H1 (cell line): ENCODE results near the gene KRTAP10-3. TPM values are rescaled to one million over a fixed set of nuclear protein-coding genes. Genes with fewer than 3 reads are reported as not detected.

Experiments
- BCL11A ChIP-seq, 2 experiments: IDR thresholded peaks; one replicate each; pipeline ENCODE4 v1.6.1; 2011; ENCODE audit warnings: low read depth in 2 of 2, low read length in 2 of 2, mild to moderate bottlenecking in 2 of 2
- CHD7 ChIP-seq: fragments of 300-600 bp; sonication (generic); IDR thresholded peaks from 2 replicates; pipeline ENCODE4 v1.7.1; 2012; ENCODE audit warnings: low read length, moderate library complexity, mild to moderate bottlenecking, inconsistent platforms; ENCODE audit not compliant: insufficient replicate concordance
- EP300 ChIP-seq, 2 experiments: IDR thresholded peaks; 1 replicate in 1 of 2; 2 replicates in 1 of 2; pipeline ENCODE4 v1.6.1; 2011 to 2012; ENCODE audit warnings: low read depth in 2 of 2, low read length in 2 of 2, mild to moderate bottlenecking in 2 of 2, borderline replicate concordance in 1 of 2, inconsistent platforms in 1 of 2, moderate library complexity in 1 of 2
- EZH2 ChIP-seq: fragments of 200-600 bp; sonication (generic); IDR thresholded peaks from 2 replicates; pipeline ENCODE4 v1.7.1; 2012; ENCODE audit warnings: low read depth, mild to moderate bottlenecking, moderate library complexity, low read length, inconsistent platforms; ENCODE audit not compliant: severe bottlenecking
- HDAC2 ChIP-seq, 2 experiments: fragments of 300-600 bp in 1 of 2; sonication (generic) in 1 of 2; IDR thresholded peaks; 2 replicates each; pipeline ENCODE4 v1.6.1; 2011 to 2012; ENCODE audit warnings: low read depth in 2 of 2, low read length in 2 of 2, mild to moderate bottlenecking in 2 of 2, moderate library complexity in 2 of 2, borderline replicate concordance in 1 of 2, inconsistent platforms in 1 of 2
- RAD21 ChIP-seq, 2 experiments: IDR thresholded peaks in 1 of 2; conservative IDR thresholded peaks in 1 of 2; 2 replicates each; pipeline ENCODE4 v1.6.1; 2011; ENCODE audit warnings: low read depth in 2 of 2, low read length in 2 of 2, improper control_type of control experiment in 1 of 2, inconsistent platforms in 1 of 2, mild to moderate bottlenecking in 1 of 2, moderate library complexity in 1 of 2
- RFX5 ChIP-seq: IDR thresholded peaks from 2 replicates; pipeline ENCODE4 v1.6.1; 2011; ENCODE audit warnings: low read depth, low read length, improper control_type of control experiment, borderline replicate concordance
- SUZ12 ChIP-seq: fragments of 200-600 bp; sonication (generic); IDR thresholded peaks from 2 replicates; pipeline ENCODE4 v1.6.1; 2012; ENCODE audit warnings: mild to moderate bottlenecking, inconsistent platforms, low read length, moderate library complexity, mixed read lengths
- TEAD4 ChIP-seq: IDR thresholded peaks from 2 replicates; pipeline ENCODE4 v1.6.1; 2012; ENCODE audit warnings: low read depth, low read length, inconsistent platforms, mixed read lengths
- polyA plus RNA-seq, 7 experiments: library from polyadenylated mRNA; depleted of rRNA in 3 of 7; stranded (reverse) in 5 of 7; unstranded in 2 of 7; fragments of >200 nt in 5 of 7; fragments of 200-250 nt in 2 of 7; gene quantifications; 1 replicate in 5 of 7; 2 replicates in 1 of 7; 4 replicates in 1 of 7; pipeline versions ENCODE4 v1.2.1 to v1.2.3, GENCODE V29; 2011 to 2013; ENCODE audit warnings: missing spikeins in 2 of 7, mixed read lengths in 2 of 7
- total RNA-seq: library from RNA; stranded (reverse); fragmentation: NEBNext Ultra II Directional; extraction: Animal tissue kit (Norgen Biotek cat#: 25700); gene quantifications from 2 replicates; pipeline ENCODE4 v1.2.1, GENCODE V29; 2021

Gene KRTAP10-3
- total and polyA plus RNA-seq, 2 of the 8 experiments (the other 6 are each of a cell fraction or from before 2014, with no cell fraction given): not detected

DNA sequence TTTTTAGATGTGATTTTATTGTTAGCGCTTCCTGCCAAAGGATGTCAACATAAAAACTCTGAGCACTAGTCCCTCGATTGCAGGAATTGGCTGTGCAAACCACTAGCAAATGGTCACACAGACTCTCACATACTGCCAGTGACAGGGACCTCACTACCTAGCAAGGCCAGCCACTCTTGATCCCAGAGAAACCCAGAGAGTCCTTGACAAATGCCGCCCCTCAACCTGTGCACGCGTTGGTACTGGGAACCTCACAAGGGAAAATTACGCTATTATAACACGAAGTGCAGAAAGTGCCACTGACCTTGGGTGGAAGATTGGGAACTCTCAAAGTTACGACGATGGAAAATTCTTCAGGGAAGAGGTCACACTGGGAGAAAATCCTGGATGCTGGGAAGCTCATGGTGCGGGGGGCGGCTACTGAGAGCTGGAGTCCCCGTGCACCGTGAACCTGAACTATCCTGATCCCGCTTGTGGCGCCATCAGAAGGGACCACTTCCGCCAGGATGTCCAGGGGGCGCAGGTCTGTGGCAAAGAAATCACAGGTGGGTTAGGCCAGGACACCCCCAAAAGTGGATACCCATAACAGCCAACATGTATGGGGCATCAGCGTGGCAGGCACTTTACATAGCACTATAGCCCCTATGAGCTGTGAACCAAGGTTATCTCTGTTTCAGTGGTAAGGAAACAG is 9.0 kb upstream of the KRTAP10-3 start (continued):
- TF ChIP-seq CHD7 (no peak), TEAD4 (no peak), HDAC2 (IDR thresholded peaks at IDR 0.05; ENCODE audit: borderline replicate concordance in 1 of 2, low read depth in 2 of 2, low read length in 2 of 2) (no peak), RFX5 (no peak), EZH2 (no peak), BCL11A (IDR thresholded peaks at IDR 0.05; ENCODE audit: low read depth in 2 of 2, low read length in 2 of 2) (no peak), RAD21 (IDR thresholded peaks at IDR 0.05 in 1 of 2, conservative IDR thresholded peaks at IDR 0.05 in 1 of 2; ENCODE audit: low read depth in 2 of 2, low read length in 2 of 2) (no peak), EP300 (IDR thresholded peaks at IDR 0.05; ENCODE audit: borderline replicate concordance in 1 of 2, low read depth in 2 of 2, low read length in 2 of 2) (no peak), SUZ12 (no peak)
